Erythroblast (primary cell): ENCODE measurements around the gene TMEM202.

ENCODE experiments used
- GATA1 ChIP-seq: IDR thresholded peaks from 2 replicates; pipeline ENCODE4 v1.6.1; 2011; ENCODE audit warnings: low read depth, mild to moderate bottlenecking, control low read depth, low read length, moderate library complexity
- POLR2A ChIP-seq: IDR thresholded peaks from 2 replicates; pipeline ENCODE4 v1.6.1; 2011; ENCODE audit warnings: mild to moderate bottlenecking, low read length

- TF ChIP-seq POLR2A (no peak), GATA1 (no peak)
These were observed at the start of gene TMEM202 for GRCh38 chr15:72397796-72398588.
